ENCODE results near the gene CNOT4. TPM values are rescaled to one million over a fixed set of nuclear protein-coding genes. Genes with fewer than 3 reads are reported as not detected.

The CNOT4 gene
- total RNA-seq, 1 experiment from 2014 or later, result 16.6 TPM

DNA sequence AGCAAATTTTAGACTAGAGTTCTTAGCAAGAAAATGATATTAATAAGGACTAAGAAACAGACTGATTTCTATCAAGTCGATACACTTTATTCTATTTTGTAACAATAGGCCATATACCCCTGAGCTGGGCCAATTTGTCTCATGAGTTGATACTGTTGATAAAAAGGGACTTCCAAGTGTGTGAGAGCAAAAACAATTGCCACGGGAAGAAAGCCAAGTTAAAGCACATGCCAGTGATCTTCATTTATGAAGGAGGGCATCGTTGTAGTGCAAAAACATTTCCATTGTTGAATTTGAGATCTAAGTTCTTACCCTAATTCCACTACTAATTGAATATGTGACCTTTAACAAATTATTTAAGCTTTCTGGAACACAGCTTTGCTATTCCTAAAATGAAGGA is 119.9 kb downstream of the CNOT4 start:
- no peaks in the 10 kb centered on the region for H3K9me3 ChIP-seq (ENCODE audit: control insufficient read depth in 1 of 2, insufficient read depth in 1 of 2, low read depth in 1 of 2, low read length in 2 of 2)
- no peaks in the 10 kb centered on the region for H3K9me2 ChIP-seq (ENCODE audit: insufficient read depth)
- H3K27ac ChIP-seq (ENCODE audit: low read depth, low read length), result no peak overlapping the region
- H4K20me1 ChIP-seq (ENCODE audit: insufficient read depth), result peaks cover 8% of the 10 kb centered on the region; the same call in 1 of the 2 replicates
- ChIA-PET CTCF (no interaction called here), POLR2A (no interaction called here), RAD21 (ENCODE audit: low non-redundant PET in 1 of 2, low total read pairs in 2 of 2, uncharacterized antibody in 2 of 2, unreplicated experiment in 2 of 2) (no interaction called here)
- no TSS peak for BruUV-seq (replicated peaks)
- ATAC-seq (no peak), DNase-seq (ENCODE audit: low read depth, low spot score) (no peak)
- no peaks in the 10 kb centered on the region; the same call in 1 of the 2 replicates for H3K79me2 ChIP-seq (ENCODE audit: insufficient read depth, low read length)
- H3K4me1 ChIP-seq (ENCODE audit: control insufficient read depth in 1 of 2, insufficient read depth in 2 of 2, low read length in 2 of 2), result no peaks in the 10 kb centered on the region
- no peaks in the 10 kb centered on the region for H3K27me3 ChIP-seq (ENCODE audit: insufficient read depth, low read length)
- intact Hi-C loops (cut with micrococcal nuclease), result no loop called here
- H3K9ac ChIP-seq (ENCODE audit: low read length), result no peak overlapping the region
- H2AFZ ChIP-seq (ENCODE audit: low read depth, low read length, poor library complexity, severe bottlenecking), result no peak overlapping the region
- H3K4me3 ChIP-seq (replicated peaks in 1 of 2; ENCODE audit: low read depth in 1 of 2, low read length in 2 of 2), result no peak overlapping the region
- no peak overlapping the region for H3K4me2 ChIP-seq (ENCODE audit: low read length)
- H3K36me3 ChIP-seq (ENCODE audit: control insufficient read depth in 1 of 2, insufficient read depth in 2 of 2, low read length in 2 of 2), result peaks cover 3 to 7% of the 10 kb centered on the region in 2 experiments; a peak in 2 of 4 replicates
- TF ChIP-seq JUND (IDR thresholded peaks at IDR 0.05) (no peak), ZNF274 (IDR thresholded peaks at IDR 0.05; ENCODE audit: low read depth, low read length) (no peak), POLR2AphosphoS5 (IDR thresholded peaks at IDR 0.05; ENCODE audit: low read depth, low read length) (no peak), CEBPB (IDR thresholded peaks at IDR 0.05; ENCODE audit: low read depth) (no peak), SIN3A (IDR thresholded peaks at IDR 0.05; ENCODE audit: low read depth) (no peak), POLR2A (IDR thresholded peaks at IDR 0.05; ENCODE audit: borderline replicate concordance, extremely low read depth, insufficient read depth, insufficient read length) (no peak), ELF1 (IDR thresholded peaks at IDR 0.05; ENCODE audit: borderline replicate concordance, low read depth) (no peak), CTCF (IDR thresholded peaks at IDR 0.05 in 2 of 3, conservative IDR thresholded peaks at IDR 0.05 in 1 of 3; ENCODE audit: borderline replicate concordance in 1 of 3, insufficient read depth in 1 of 3, low read depth in 2 of 3, low read length in 2 of 3) (no peak), ATF3 (IDR thresholded peaks at IDR 0.05) (no peak), SP1 (IDR thresholded peaks at IDR 0.05; ENCODE audit: low read depth) (no peak), REST (IDR thresholded peaks at IDR 0.05; ENCODE audit: low read depth) (no peak), TCF7L2 (IDR thresholded peaks at IDR 0.05; ENCODE audit: borderline replicate concordance, extremely low read depth, insufficient read depth, insufficient read length) (no peak), FOSL1 (IDR thresholded peaks at IDR 0.05; ENCODE audit: low read depth) (no peak), SRF (IDR thresholded peaks at IDR 0.05; ENCODE audit: low read depth) (no peak), EZH2 (IDR thresholded peaks at IDR 0.05) (no peak), RAD21 (IDR thresholded peaks at IDR 0.05; ENCODE audit: low read depth) (no peak), CBX3 (IDR thresholded peaks at IDR 0.05; ENCODE audit: low read depth) (no peak)
- TF ChIP-seq, protein P1, sequence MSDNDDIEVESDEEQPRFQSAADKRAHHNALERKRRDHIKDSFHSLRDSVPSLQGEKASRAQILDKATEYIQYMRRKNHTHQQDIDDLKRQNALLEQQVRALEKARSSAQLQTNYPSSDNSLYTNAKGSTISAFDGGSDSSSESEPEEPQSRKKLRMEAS (IDR thresholded peaks at IDR 0.05), result no peak
